HEK293 (cell line): Measurements from ENCODE around the gene KLC1.
A peak's percentile ranks its signal among the peaks of the same experiment; 100 is the strongest.

ENCODE experiments used
- CTCF ChIA-PET: fragments of 350-600 bp; formaldehyde crosslinking; extraction: SDS; loops from one replicate; lab custom pipeline; 2021; ENCODE audit warnings: antibody characterized with exemption; lab: Yijun Ruan, JAX
- POLR2A ChIA-PET: fragments of 300-600 bp; formaldehyde crosslinking; extraction: SDS; loops from one replicate; lab custom pipeline; 2020; ENCODE audit warnings: antibody characterized with exemption, inconsistent platforms; lab: Yijun Ruan, JAX
- H3K27ac ChIP-seq: fragments of 200-500 bp; sonication (Bioruptor generic); 2 replicates; pipeline ENCODE4 v1.5.1; 2014; ENCODE audit warnings: low read depth, low read length, control low read depth, inconsistent platforms; ENCODE audit errors: extremely low read depth
- H3K36me3 ChIP-seq, 2 experiments: fragments of 200-500 bp in 1 of 2; sonication (Bioruptor generic) in 1 of 2; 1 replicate in 1 of 2; 2 replicates in 1 of 2; pipeline ENCODE4 v1.5.1; 2014 to 2017; ENCODE audit warnings: inconsistent platforms in 2 of 2, low read length in 2 of 2; ENCODE audit not compliant: control insufficient read depth in 2 of 2, insufficient read depth in 1 of 2
- H3K4me1 ChIP-seq: fragments of 200-500 bp; sonication (Bioruptor generic); 2 replicates; pipeline ENCODE4 v1.5.1; 2014; ENCODE audit warnings: mild to moderate bottlenecking, low read length, inconsistent platforms; ENCODE audit not compliant: control insufficient read depth, insufficient read depth
- H3K4me3 ChIP-seq: 2 replicates; pipeline ENCODE4 v1.5.1; 2011; ENCODE audit warnings: low read depth, mild to moderate bottlenecking, control low read depth, low read length, moderate library complexity
- H3K9me3 ChIP-seq: fragments of 200-500 bp; sonication (Bioruptor generic); 2 replicates; pipeline ENCODE4 v1.5.1; 2014; ENCODE audit warnings: low read depth, low read length, inconsistent platforms; ENCODE audit not compliant: control insufficient read depth, insufficient read depth
- GLI2 ChIP-seq: fragments of 450-650 bp; formaldehyde crosslinking; IDR thresholded peaks from 2 replicates; pipeline ENCODE4; 2017; ENCODE audit warnings: missing biosample characterization, missing genetic modification characterization, low read depth, borderline replicate concordance
- WT1 ChIP-seq: fragments of 450-650 bp; formaldehyde crosslinking; IDR thresholded peaks from 2 replicates; pipeline ENCODE4 v1.5.1; 2016; ENCODE audit warnings: missing biosample characterization, missing genetic modification characterization
- ZNF155 ChIP-seq: fragments of 450-650 bp; formaldehyde crosslinking; IDR thresholded peaks from 2 replicates; pipeline ENCODE4 v1.5.1; 2016; ENCODE audit warnings: missing biosample characterization, missing genetic modification characterization
- ZNF354C ChIP-seq: fragments of 450-650 bp; formaldehyde crosslinking; IDR thresholded peaks from 2 replicates; pipeline ENCODE4 v1.5.1; 2016; ENCODE audit warnings: missing biosample characterization, missing genetic modification characterization, low read depth, borderline replicate concordance
- ZNF404 ChIP-seq: fragments of 450-650 bp; formaldehyde crosslinking; IDR thresholded peaks from 2 replicates; pipeline ENCODE4 v1.5.1; 2017; ENCODE audit warnings: missing biosample characterization, missing genetic modification characterization
- ZNF423 ChIP-seq: fragments of 450-650 bp; formaldehyde crosslinking; IDR thresholded peaks from 2 replicates; pipeline ENCODE4 v1.5.1; 2016; ENCODE audit warnings: missing biosample characterization, missing genetic modification characterization
- ZNF548 ChIP-seq: fragments of 450-650 bp; formaldehyde crosslinking; IDR thresholded peaks from 2 replicates; pipeline ENCODE4 v1.5.1; 2016; ENCODE audit warnings: missing biosample characterization, missing genetic modification characterization
- ZNF837 ChIP-seq: fragments of 450-650 bp; formaldehyde crosslinking; IDR thresholded peaks from 2 replicates; pipeline ENCODE4 v1.5.1; 2016; ENCODE audit warnings: missing biosample characterization, missing genetic modification characterization
- ZSCAN30 ChIP-seq: fragments of 450-650 bp; IDR thresholded peaks from 2 replicates; pipeline ENCODE4 v1.5.1; 2018; ENCODE audit warnings: missing biosample characterization, mild to moderate bottlenecking, missing genetic modification characterization, moderate library complexity
- TF ChIP-seq, protein P1 (sequence below): fragments of 450-650 bp; formaldehyde crosslinking; IDR thresholded peaks from 2 replicates; pipeline ENCODE4 v1.5.1; 2017; ENCODE audit warnings: missing biosample characterization, missing genetic modification characterization
- TF ChIP-seq, protein P2 (sequence below): fragments of 450-650 bp; formaldehyde crosslinking; IDR thresholded peaks from 2 replicates; pipeline ENCODE4 v1.5.1; 2016; ENCODE audit warnings: missing biosample characterization, missing genetic modification characterization
- TF ChIP-seq, protein P3 (sequence below): fragments of 450-650 bp; IDR thresholded peaks from 2 replicates; pipeline ENCODE4 v1.5.1; 2018; ENCODE audit warnings: missing biosample characterization, missing genetic modification characterization
- TF ChIP-seq, protein P4 (sequence below): fragments of 450-650 bp; formaldehyde crosslinking; IDR thresholded peaks from 2 replicates; pipeline ENCODE4 v1.5.1; 2017; ENCODE audit warnings: missing biosample characterization, missing genetic modification characterization
- TF ChIP-seq, protein P5 (sequence below): fragments of 450-650 bp; formaldehyde crosslinking; IDR thresholded peaks from 2 replicates; pipeline ENCODE4 v1.5.1; 2016; ENCODE audit warnings: missing biosample characterization, missing genetic modification characterization

Gene KLC1

DNA sequence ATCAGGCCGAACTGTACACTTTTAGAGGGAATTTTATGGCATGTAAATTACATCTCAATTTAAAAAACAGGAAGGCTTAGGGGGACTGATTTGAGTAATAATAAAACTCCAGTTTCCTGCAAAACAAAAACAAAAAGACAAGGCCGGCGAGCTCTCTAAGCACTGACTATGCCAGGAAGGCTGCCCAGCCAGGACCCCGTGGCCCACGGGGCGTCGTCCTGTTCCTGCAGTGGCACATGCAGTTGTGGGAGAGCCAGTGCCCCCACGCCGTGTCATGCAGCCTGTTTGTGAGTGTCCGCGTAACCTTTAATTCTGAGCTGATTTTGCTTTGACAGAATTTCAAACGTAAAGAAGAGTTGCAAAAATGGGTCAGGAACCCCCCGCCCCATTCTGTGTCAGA, 75.7 kb downstream of the KLC1 start (continued):
- TF ChIP-seq, protein P1, sequence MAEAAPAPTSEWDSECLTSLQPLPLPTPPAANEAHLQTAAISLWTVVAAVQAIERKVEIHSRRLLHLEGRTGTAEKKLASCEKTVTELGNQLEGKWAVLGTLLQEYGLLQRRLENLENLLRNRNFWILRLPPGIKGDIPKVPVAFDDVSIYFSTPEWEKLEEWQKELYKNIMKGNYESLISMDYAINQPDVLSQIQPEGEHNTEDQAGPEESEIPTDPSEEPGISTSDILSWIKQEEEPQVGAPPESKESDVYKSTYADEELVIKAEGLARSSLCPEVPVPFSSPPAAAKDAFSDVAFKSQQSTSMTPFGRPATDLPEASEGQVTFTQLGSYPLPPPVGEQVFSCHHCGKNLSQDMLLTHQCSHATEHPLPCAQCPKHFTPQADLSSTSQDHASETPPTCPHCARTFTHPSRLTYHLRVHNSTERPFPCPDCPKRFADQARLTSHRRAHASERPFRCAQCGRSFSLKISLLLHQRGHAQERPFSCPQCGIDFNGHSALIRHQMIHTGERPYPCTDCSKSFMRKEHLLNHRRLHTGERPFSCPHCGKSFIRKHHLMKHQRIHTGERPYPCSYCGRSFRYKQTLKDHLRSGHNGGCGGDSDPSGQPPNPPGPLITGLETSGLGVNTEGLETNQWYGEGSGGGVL (tag by site-specific recombination): no peak
- TF ChIP-seq, protein P2, sequence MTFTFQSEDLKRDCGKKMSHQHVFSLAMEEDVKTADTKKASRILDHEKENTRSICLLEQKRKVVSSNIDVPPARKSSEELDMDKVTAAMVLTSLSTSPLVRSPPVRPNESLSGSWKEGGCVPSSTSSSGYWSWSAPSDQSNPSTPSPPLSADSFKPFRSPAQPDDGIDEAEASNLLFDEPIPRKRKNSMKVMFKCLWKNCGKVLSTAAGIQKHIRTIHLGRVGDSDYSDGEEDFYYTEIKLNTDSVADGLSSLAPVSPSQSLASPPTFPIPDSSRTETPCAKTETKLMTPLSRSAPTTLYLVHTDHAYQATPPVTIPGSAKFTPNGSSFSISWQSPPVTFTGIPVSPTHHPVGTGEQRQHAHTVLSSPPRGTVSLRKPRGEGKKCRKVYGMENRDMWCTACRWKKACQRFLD (tag by site-specific recombination): no peak
- no peak for TF ChIP-seq ZSCAN30 (tag by site-specific recombination)

DNA sequence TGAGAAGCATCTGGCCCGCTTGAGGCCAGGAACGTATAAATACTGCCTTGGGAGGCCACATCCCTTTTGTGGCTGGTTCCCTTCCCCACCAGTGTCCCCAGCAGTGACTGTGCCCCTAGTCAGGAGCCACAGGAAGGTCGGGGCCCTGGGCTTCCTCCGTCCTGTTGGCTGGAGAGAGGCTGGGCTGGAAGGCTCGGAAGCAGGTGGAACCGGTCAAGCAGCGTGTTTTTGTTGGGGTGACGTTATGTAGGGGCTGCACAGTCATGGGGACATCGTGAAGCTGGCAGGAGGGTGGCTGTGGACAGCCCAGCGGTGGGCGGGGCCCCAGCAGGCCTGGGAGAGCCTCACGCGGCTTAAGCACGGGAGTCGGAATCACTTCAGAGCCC, 76.1 kb downstream of the KLC1 start:
- Histone ChIP-seq H3K36me3 (peaks cover 7 to 95% of the 10 kb centered on the region in 2 experiments), H3K4me3 (no peak overlapping the region), H3K27ac (no peak overlapping the region), H3K4me1 (no peaks in the 10 kb centered on the region), H3K9me3 (no peaks in the 10 kb centered on the region)
- ChIA-PET POLR2A (interaction anchor here (1.4 kb wide), 1 partner anchor 11 kb away, joined by 4 read pairs; the partner anchor contains the start of gene ZFYVE21), CTCF (no interaction called here)
- no peak for TF ChIP-seq GLI2
- TF ChIP-seq ZNF155: no peak
- TF ChIP-seq, protein P3, sequence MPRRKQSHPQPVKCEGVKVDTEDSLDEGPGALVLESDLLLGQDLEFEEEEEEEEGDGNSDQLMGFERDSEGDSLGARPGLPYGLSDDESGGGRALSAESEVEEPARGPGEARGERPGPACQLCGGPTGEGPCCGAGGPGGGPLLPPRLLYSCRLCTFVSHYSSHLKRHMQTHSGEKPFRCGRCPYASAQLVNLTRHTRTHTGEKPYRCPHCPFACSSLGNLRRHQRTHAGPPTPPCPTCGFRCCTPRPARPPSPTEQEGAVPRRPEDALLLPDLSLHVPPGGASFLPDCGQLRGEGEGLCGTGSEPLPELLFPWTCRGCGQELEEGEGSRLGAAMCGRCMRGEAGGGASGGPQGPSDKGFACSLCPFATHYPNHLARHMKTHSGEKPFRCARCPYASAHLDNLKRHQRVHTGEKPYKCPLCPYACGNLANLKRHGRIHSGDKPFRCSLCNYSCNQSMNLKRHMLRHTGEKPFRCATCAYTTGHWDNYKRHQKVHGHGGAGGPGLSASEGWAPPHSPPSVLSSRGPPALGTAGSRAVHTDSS (tag by site-specific recombination): no peak
- TF ChIP-seq ZNF423: no peak

DNA sequence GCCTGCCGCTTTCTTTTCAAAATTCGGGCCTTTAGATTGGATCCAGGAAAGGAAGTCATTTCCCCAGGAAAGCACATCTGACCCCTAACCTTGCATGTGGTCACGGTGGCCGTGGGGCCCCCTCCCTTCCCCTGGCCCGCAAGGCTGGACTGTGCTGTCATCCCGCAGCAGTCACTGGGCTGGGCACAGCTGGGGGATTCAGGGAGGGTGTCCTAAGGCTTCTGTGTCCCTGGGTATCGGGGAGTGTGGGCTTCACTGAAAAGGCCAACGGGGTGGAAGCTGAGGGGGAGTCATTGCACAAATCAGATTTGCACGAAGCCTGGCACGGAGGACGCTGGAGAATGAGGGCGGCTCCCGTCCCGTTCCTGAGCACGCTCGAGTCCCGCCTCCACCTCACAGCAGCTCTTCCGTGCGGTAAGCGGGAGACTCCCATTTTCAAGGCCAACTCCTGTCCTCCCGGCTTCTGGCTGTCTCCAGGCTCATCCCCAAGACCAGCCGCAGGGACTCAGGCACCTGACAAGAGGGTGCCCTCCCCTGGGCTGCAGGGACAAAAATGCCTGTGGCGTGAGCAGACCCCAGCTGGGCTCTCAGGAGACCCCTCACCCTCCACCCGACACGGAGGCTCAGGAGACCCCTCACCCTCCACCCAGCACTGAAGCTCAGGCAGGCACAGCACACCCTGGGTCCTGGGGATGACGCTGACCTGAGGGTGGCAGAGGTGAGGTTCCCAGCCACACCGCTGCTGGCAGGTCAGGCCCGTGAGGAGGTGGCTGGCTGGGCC, 76.7 kb downstream of the KLC1 start:
- no peak overlapping the region for H3K27ac ChIP-seq

More for the DNA sequence above, 76.7 kb downstream of the KLC1 start:
- ChIA-PET CTCF (no interaction called here), POLR2A (interaction anchor here (1.4 kb wide), 1 partner anchor 10 kb away, joined by 4 read pairs; the partner anchor contains the start of gene ZFYVE21)
- H3K4me1 ChIP-seq: no peaks in the 10 kb centered on the region
- peaks cover 13 to 92% of the 10 kb centered on the region in 2 experiments for H3K36me3 ChIP-seq
- no peaks in the 10 kb centered on the region for H3K9me3 ChIP-seq
- TF ChIP-seq WT1 (tag by site-specific recombination) (0 out of 2 replicates have a peak, but pooled peaks have one; percentile 15), ZNF837 (tag by site-specific recombination) (no peak), ZNF354C (tag by site-specific recombination) (no peak), ZNF548 (tag by site-specific recombination) (no peak), ZNF404 (tag by site-specific recombination) (no peak)
- TF ChIP-seq, protein P4, sequence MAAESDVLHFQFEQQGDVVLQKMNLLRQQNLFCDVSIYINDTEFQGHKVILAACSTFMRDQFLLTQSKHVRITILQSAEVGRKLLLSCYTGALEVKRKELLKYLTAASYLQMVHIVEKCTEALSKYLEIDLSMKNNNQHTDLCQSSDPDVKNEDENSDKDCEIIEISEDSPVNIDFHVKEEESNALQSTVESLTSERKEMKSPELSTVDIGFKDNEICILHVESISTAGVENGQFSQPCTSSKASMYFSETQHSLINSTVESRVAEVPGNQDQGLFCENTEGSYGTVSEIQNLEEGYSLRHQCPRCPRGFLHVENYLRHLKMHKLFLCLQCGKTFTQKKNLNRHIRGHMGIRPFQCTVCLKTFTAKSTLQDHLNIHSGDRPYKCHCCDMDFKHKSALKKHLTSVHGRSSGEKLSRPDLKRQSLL: peak; percentile 44; the same call in 1 of the 2 replicates
- TF ChIP-seq, protein P5, sequence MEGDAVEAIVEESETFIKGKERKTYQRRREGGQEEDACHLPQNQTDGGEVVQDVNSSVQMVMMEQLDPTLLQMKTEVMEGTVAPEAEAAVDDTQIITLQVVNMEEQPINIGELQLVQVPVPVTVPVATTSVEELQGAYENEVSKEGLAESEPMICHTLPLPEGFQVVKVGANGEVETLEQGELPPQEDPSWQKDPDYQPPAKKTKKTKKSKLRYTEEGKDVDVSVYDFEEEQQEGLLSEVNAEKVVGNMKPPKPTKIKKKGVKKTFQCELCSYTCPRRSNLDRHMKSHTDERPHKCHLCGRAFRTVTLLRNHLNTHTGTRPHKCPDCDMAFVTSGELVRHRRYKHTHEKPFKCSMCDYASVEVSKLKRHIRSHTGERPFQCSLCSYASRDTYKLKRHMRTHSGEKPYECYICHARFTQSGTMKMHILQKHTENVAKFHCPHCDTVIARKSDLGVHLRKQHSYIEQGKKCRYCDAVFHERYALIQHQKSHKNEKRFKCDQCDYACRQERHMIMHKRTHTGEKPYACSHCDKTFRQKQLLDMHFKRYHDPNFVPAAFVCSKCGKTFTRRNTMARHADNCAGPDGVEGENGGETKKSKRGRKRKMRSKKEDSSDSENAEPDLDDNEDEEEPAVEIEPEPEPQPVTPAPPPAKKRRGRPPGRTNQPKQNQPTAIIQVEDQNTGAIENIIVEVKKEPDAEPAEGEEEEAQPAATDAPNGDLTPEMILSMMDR (tag by site-specific recombination): no peak
- H3K4me3 ChIP-seq: no peak overlapping the region
